Mammary epithelial cell (primary cell): ENCODE measurements around the gene OXNAD1.

Source experiments
- EZH2 ChIP-seq: IDR thresholded peaks from 2 replicates; pipeline ENCODE4 v1.6.1; 2012; ENCODE audit warnings: low read length, inconsistent platforms, borderline replicate concordance
- TF ChIP-seq, protein P1 (sequence below), 2 donors: IDR thresholded peaks in 1 of 2; conservative IDR thresholded peaks in 1 of 2; 2 replicates each; pipeline ENCODE4 v1.5.1; 2011 to 2012; ENCODE audit warnings: inconsistent platforms in 2 of 2, low read length in 2 of 2, mild to moderate bottlenecking in 2 of 2, control low read depth in 1 of 2, low read depth in 1 of 2; ENCODE audit not compliant: insufficient read depth in 1 of 2; ENCODE audit errors: extremely low read depth in 1 of 2

DNA sequence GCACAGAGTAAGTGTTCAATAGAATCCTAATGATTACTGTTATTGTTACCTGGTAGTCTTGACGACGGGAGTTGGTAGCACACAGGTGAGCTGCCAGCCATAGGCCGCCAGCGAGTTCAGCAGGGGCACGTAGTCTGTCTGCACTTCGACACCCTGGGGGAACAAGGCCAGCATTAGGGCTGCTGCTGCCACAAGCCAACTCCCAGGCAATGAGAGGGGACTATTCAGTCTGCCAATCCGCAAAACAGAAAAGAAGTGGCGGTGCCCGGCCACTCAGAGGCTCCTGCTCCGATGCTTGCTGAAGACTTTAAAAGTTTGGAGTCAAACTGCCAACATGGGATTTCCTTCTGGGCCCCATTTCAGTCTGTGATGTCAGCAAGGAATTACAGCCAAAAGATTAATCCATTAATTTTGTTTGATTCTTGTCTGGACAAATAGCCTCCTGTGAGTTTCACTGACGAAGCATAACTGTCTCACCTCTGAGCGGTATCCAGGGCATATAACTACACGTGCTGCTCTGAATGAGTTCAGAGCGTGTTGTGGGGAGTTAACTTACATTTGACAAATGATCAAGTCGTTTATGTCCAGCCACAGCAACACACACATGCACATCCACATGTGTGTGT is 61.8 kb downstream of the OXNAD1 start:
- TF ChIP-seq, protein P1, sequence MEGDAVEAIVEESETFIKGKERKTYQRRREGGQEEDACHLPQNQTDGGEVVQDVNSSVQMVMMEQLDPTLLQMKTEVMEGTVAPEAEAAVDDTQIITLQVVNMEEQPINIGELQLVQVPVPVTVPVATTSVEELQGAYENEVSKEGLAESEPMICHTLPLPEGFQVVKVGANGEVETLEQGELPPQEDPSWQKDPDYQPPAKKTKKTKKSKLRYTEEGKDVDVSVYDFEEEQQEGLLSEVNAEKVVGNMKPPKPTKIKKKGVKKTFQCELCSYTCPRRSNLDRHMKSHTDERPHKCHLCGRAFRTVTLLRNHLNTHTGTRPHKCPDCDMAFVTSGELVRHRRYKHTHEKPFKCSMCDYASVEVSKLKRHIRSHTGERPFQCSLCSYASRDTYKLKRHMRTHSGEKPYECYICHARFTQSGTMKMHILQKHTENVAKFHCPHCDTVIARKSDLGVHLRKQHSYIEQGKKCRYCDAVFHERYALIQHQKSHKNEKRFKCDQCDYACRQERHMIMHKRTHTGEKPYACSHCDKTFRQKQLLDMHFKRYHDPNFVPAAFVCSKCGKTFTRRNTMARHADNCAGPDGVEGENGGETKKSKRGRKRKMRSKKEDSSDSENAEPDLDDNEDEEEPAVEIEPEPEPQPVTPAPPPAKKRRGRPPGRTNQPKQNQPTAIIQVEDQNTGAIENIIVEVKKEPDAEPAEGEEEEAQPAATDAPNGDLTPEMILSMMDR (conservative IDR thresholded peaks at IDR 0.05 in 1 of 2, IDR thresholded peaks at IDR 0.05 in 1 of 2; ENCODE audit: extremely low read depth in 1 of 2, insufficient read depth in 1 of 2, low read depth in 1 of 2, low read length in 2 of 2), result no peak
- no peak for TF ChIP-seq EZH2
